Panc1 (cell line): ENCODE measurements around the gene FBXW12. TPM values are rescaled to one million over a fixed set of nuclear protein-coding genes. Genes with fewer than 3 reads are reported as not detected.

Source experiments
- ATAC-seq: fragments of 200-7000 bp; cut with Tn5 transposase; 2 replicates; pipeline ENCODE4 v1.9.1; 2020; ENCODE audit warnings: mild to moderate bottlenecking, moderate library complexity
- BruUV-seq: library from RNA; stranded (reverse); fragments of 400-500 nt; replicated peaks from 2 replicates; lab custom pipeline; 2021; lab: Mats Ljungman, UMichigan
- CTCF ChIA-PET: fragments of 300-600 bp; sonication (Branson Sonifier 250); formaldehyde crosslinking; loops from one replicate; lab custom pipeline; 2022; ENCODE audit warnings: antibody characterized with exemption; lab: Charles Lee
- POLR2A ChIA-PET: fragments of 300-600 bp; sonication (Branson Sonifier 250); formaldehyde crosslinking; loops from one replicate; lab custom pipeline; 2022; ENCODE audit warnings: antibody characterized with exemption; lab: Charles Lee
- DNase-seq: peaks from one replicate; pipeline ENCODE4 v3.0.0-alpha.2; 2010; ENCODE audit warnings: low read depth, low spot score
- H3K27ac ChIP-seq: 2 replicates; pipeline ENCODE4 v1.5.1; 2011; ENCODE audit warnings: mild to moderate bottlenecking, low read length, inconsistent platforms
- H3K27me3 ChIP-seq: fragments of 200-500 bp; sonication (Bioruptor generic); 2 replicates; pipeline ENCODE4 v1.6.0; 2014; ENCODE audit warnings: low read length, inconsistent platforms; ENCODE audit not compliant: control insufficient read depth, insufficient read depth
- H3K36me3 ChIP-seq: fragments of 200-500 bp; sonication (Bioruptor generic); 2 replicates; pipeline ENCODE4 v1.5.1; 2014; ENCODE audit warnings: inconsistent platforms, mild to moderate bottlenecking, low read length, moderate library complexity; ENCODE audit not compliant: control insufficient read depth, insufficient read depth
- H3K4me1 ChIP-seq: 2 replicates; pipeline ENCODE4 v1.5.1; 2011; ENCODE audit warnings: inconsistent platforms, mild to moderate bottlenecking, low read length, moderate library complexity; ENCODE audit not compliant: control insufficient read depth, insufficient read depth
- H3K4me3 ChIP-seq, 2 experiments: 2 replicates each; pipeline ENCODE4 v1.5.1; 2011 to 2012; ENCODE audit warnings: low read depth in 2 of 2, low read length in 2 of 2, mild to moderate bottlenecking in 2 of 2, inconsistent platforms in 1 of 2, moderate library complexity in 1 of 2
- H3K9me3 ChIP-seq: fragments of 200-500 bp; sonication (Bioruptor generic); 2 replicates; pipeline ENCODE4 v1.5.1; 2014; ENCODE audit warnings: low read depth, mild to moderate bottlenecking, inconsistent platforms, low read length, moderate library complexity; ENCODE audit not compliant: control insufficient read depth, insufficient read depth
- POLR2AphosphoS5 ChIP-seq: IDR thresholded peaks from 2 replicates; pipeline ENCODE4 v1.6.1; 2012; ENCODE audit warnings: mild to moderate bottlenecking, low read depth, low read length, moderate library complexity
- REST ChIP-seq, 2 experiments: IDR thresholded peaks; 2 replicates each; pipeline ENCODE4 v1.6.1; 2011 to 2012; ENCODE audit warnings: low read depth in 2 of 2, control low read depth in 1 of 2, low read length in 1 of 2, mild to moderate bottlenecking in 1 of 2, moderate library complexity in 1 of 2; ENCODE audit not compliant: insufficient read depth in 1 of 2
- SIN3A ChIP-seq: IDR thresholded peaks from 2 replicates; pipeline ENCODE4 v1.6.1; 2012; ENCODE audit warnings: low read depth, mild to moderate bottlenecking, low read length, moderate library complexity, borderline replicate concordance; ENCODE audit not compliant: insufficient read depth
- TCF7L2 ChIP-seq: IDR thresholded peaks from 2 replicates; pipeline ENCODE4 v1.6.1; 2011; ENCODE audit warnings: mild to moderate bottlenecking, low read depth, low read length, inconsistent platforms
- in situ Hi-C: cut with HindIII; loops from 2 replicates; pipeline ENCODE4 v1.10.0; 2016; ENCODE audit warnings: low sequenced_read_pairs, low pct_unique_long_range_greater_than_20kb
- intact Hi-C: fragments of 100-400 bp; cut with micrococcal nuclease; formaldehyde crosslinking; loops from one replicate; pipeline ENCODE4 v1.10.0; 2022; ENCODE audit not compliant: unreplicated experiment
- total RNA-seq: library from RNA; stranded (reverse); gene quantifications from one replicate; pipeline ENCODE4 v1.2.1, GENCODE V29; 2021; ENCODE audit not compliant: unreplicated experiment
- TF ChIP-seq, protein P1 (sequence below): fragments of 450-650 bp; IDR thresholded peaks from 2 replicates; pipeline ENCODE4 v1.5.1; 2017; ENCODE audit warnings: mild to moderate bottlenecking

Gene FBXW12
- total RNA-seq, 1 experiment from 2014 or later, result not detected

GRCh38 chr3:48426944-48427629 is 55.1 kb downstream of the FBXW12 start:
- TF ChIP-seq, protein P1, sequence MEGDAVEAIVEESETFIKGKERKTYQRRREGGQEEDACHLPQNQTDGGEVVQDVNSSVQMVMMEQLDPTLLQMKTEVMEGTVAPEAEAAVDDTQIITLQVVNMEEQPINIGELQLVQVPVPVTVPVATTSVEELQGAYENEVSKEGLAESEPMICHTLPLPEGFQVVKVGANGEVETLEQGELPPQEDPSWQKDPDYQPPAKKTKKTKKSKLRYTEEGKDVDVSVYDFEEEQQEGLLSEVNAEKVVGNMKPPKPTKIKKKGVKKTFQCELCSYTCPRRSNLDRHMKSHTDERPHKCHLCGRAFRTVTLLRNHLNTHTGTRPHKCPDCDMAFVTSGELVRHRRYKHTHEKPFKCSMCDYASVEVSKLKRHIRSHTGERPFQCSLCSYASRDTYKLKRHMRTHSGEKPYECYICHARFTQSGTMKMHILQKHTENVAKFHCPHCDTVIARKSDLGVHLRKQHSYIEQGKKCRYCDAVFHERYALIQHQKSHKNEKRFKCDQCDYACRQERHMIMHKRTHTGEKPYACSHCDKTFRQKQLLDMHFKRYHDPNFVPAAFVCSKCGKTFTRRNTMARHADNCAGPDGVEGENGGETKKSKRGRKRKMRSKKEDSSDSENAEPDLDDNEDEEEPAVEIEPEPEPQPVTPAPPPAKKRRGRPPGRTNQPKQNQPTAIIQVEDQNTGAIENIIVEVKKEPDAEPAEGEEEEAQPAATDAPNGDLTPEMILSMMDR, result no peak
- no peak for TF ChIP-seq POLR2AphosphoS5
- no peak for TF ChIP-seq TCF7L2
- TF ChIP-seq SIN3A, result no peak
- no peak for TF ChIP-seq REST (IDR thresholded peaks at IDR 0.05; ENCODE audit: insufficient read depth in 1 of 2, low read depth in 2 of 2, low read length in 1 of 2)
- ATAC-seq, result no peak
- peaks cover 4% of the 10 kb centered on the region; the same call in 1 of the 2 replicates for H3K4me1 ChIP-seq
- ChIA-PET POLR2A (no interaction called here), CTCF (interaction anchor here (1.0 to 1.2 kb wide), 2 partner anchors 9 kb away, joined by 3 to 4 read pairs; no protein-coding TSS in a partner anchor)
- in situ Hi-C loops, result no loop called here
- H3K36me3 ChIP-seq, result no peaks in the 10 kb centered on the region
- BruUV-seq, result no TSS peak
- intact Hi-C loops, result no loop called here
- DNase-seq, result no peak
- H3K4me3 ChIP-seq, result no peak overlapping the region
- no peaks in the 10 kb centered on the region for H3K27me3 ChIP-seq
- H3K9me3 ChIP-seq, result no peaks in the 10 kb centered on the region
- H3K27ac ChIP-seq, result no peak overlapping the region

GRCh38 chr3:48427630-48427962 is 55.6 kb downstream of the FBXW12 start:
- TF ChIP-seq, protein P1, result no peak
- TF ChIP-seq POLR2AphosphoS5 (no peak), SIN3A (no peak), REST (IDR thresholded peaks at IDR 0.05; ENCODE audit: insufficient read depth in 1 of 2, low read depth in 2 of 2, low read length in 1 of 2) (no peak), TCF7L2 (no peak)
- Histone ChIP-seq H3K4me1 (peaks cover 4% of the 10 kb centered on the region; the same call in 1 of the 2 replicates), H3K9me3 (no peaks in the 10 kb centered on the region), H3K36me3 (no peaks in the 10 kb centered on the region), H3K27ac (no peak overlapping the region), H3K4me3 (no peak overlapping the region), H3K27me3 (no peaks in the 10 kb centered on the region)
- CTCF ChIA-PET, result interaction anchor here (1.0 kb wide), 1 partner anchor 9 kb away, joined by 3 read pairs; no protein-coding TSS in a partner anchor
- ATAC-seq (no peak), DNase-seq (no peak)
- POLR2A ChIA-PET, result no interaction called here
- no TSS peak for BruUV-seq
- in situ Hi-C loops (no loop called here), intact Hi-C loops (no loop called here)
